Urinary bladder (tissue), 4 donors: ENCODE data around the gene CRYZL1. TPM values are rescaled to one million over a fixed set of nuclear protein-coding genes. Genes with fewer than 3 reads are reported as not detected.
"Not testable (repeated sequence)": the region's sequence is repeated elsewhere in the genome, so short reads cannot be mapped to it uniquely, and the experiment has no call there.

Source experiments
- DNase-seq: peaks from one replicate; pipeline ENCODE4 v3.0.0-alpha.2; 2015; ENCODE audit errors: extremely low spot score
- H3K27ac ChIP-seq: one replicate; pipeline ENCODE4 v1.5.1; 2013; ENCODE audit warnings: low read depth, mild to moderate bottlenecking, moderate library complexity
- H3K36me3 ChIP-seq: one replicate; pipeline ENCODE4 v1.6.1; 2013; ENCODE audit warnings: mild to moderate bottlenecking, moderate library complexity; ENCODE audit not compliant: insufficient read depth
- H3K4me1 ChIP-seq: one replicate; pipeline ENCODE4 v1.6.1; 2013; ENCODE audit warnings: mild to moderate bottlenecking, moderate library complexity; ENCODE audit not compliant: insufficient read depth
- H3K4me3 ChIP-seq: one replicate; pipeline ENCODE4 v1.5.1; 2013; ENCODE audit warnings: low read depth, low read length
- WGBS: extraction: QIAGEN DNeasy Blood & Tissue Kit; methylation state at CpG from one replicate; pipeline ENCODE4 v1.1.7; 2013; 5-methylcytosine and 5-hydroxymethylcytosine counted together
- polyA plus RNA-seq: library from polyadenylated mRNA; stranded (reverse); fragments of 200-250 nt; gene quantifications from one replicate; pipeline ENCODE4 v1.2.3, GENCODE V29; 2013
- total RNA-seq: library from RNA; depleted of rRNA; stranded (reverse); fragments of >200 nt; gene quantifications from one replicate; pipeline ENCODE4 v1.2.3, GENCODE V29; 2014
- donor health status: healthy with polysubstance abuse.
- donor health status: healthy.

Gene CRYZL1
- total and polyA plus RNA-seq, 2 donors, result 29.7 to 69.3 TPM

DNA sequence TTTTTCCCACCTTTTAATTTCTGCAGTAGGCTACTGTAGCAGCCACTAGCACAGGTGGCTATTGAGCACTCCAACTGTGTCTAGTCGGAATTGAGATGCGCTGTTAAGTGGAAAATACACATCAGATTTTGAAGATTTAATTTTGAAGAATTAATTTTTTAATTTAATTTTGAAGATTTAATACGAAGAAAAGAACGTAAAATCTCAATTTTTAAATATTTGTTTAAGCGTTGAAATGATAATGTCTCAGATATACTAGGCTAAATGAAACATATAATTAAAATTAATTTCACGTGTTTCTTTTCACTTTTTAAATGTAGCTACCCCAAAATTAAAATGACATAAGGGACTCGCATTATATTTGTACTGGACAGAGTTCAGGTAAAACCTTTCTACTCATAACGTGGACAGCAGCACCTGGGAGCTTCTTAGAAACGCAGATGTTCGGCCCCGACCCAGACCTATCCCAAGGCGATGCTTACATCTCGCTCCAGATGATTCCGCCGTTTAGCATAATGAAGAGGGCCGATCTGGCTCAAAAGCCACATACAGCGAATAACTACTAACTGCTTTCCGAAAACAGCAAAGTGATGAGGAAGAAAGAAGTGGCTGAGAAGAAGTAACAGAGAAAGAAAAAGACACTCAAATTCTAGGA, 717 bp downstream of the CRYZL1 start:
- Histone ChIP-seq H3K36me3 (no peaks in the 10 kb centered on the region), H3K27ac (peak overlapping the region; percentile 90), H3K4me1 (no peaks in the 10 kb centered on the region), H3K4me3 (peak overlapping the region; percentile 57)
- DNase-seq, result no peak
- 22% methylated on average over 18 of the region's 18 CpGs for WGBS

DNA sequence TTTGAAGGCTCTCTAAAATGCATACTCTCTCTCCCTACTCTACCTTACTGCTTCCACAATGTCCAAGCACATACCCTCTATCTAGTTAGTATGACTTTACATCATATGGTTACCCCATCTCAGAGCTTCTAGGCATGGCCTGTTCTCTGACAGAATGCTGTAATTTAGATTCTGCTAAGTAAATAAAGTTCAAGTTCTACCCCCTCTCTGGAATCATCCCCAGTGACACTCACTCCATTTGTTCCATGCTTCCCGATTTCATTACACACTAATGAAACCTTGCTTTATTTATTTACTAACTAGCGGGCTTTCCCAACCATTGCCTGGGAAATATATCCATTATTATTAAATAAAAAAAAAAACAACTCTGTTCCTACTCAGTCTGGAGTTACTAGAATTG, 7.3 kb downstream of the CRYZL1 start:
- Histone ChIP-seq H3K4me1 (no peaks in the 10 kb centered on the region), H3K36me3 (peaks cover 2% of the 10 kb centered on the region), H3K27ac (no peak overlapping the region), H3K4me3 (no peak overlapping the region)
- no peak for DNase-seq
- WGBS, result 94% methylated on average over 2 of the region's 2 CpGs

DNA sequence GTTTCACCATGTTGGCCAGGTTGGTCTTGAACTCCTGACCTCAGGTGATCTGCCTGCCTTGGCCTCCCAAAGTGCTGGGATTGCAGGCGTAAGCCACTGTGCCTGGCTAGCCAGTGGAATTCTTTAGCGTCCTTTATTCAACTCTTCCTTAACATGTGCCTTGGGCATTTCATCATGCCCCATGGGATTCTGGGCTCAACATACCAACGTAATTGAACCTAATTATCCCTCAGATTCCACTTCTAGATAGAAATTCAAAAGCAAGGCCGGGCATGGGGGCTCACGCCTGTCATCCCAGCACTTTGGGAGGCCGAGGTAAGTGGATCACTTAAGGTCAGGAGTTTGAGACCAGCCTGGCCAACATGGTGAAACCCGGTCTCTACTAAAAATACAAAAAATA, 15.4 kb downstream of the CRYZL1 start:
- DNase-seq, H3K36me3 ChIP-seq, H3K4me1 ChIP-seq, H3K27ac ChIP-seq, H3K4me3 ChIP-seq: not testable (repeated sequence)
- WGBS, result 92% methylated on average over 7 of the region's 7 CpGs

DNA sequence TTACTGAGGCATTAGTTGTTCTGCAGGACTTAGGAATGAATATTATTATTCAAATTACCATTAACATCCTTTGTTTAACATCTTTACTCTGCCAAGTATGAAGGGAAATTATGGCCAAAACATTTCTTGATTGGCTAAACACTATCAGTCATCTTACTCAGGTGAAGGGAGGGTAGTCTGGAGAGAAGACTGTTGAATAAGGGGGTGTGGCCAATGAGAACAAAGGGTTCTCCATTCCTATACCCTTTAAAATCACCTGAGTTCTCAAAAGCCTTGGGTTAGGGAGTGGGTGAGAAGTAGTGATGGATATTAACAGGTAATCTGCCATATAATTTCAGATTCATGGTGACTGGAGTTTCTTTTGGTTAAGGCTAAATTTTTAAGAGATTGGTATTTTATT, 19.3 kb downstream of the CRYZL1 start:
- Histone ChIP-seq H3K4me3 (no peak overlapping the region), H3K36me3 (peaks cover 6% of the 10 kb centered on the region), H3K4me1 (no peaks in the 10 kb centered on the region), H3K27ac (no peak overlapping the region)
- DNase-seq, result no peak

DNA sequence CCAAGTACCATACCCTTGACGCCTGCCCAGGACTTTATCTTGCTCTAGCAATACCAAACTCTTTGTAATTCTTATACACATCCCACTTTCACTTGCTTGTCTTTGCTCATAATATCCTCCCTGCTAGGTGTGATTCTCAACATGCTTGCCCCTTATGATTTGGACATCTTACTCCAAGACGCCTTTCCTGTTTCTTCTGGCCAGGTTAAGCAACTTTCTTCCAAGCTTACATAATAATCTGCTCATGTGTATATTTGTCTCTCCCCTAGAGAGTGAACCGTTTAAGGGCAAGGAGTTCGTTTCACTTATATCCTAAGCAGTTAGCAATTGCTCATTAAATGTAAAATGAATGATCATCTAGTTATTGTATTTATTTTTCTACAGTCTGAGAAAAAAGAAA, 21.8 kb downstream of the CRYZL1 start:
- no peak overlapping the region for H3K4me3 ChIP-seq
- peaks cover 6% of the 10 kb centered on the region for H3K36me3 ChIP-seq
- H3K4me1 ChIP-seq, result no peaks in the 10 kb centered on the region
- no peak for DNase-seq
- H3K27ac ChIP-seq, result no peak overlapping the region
- 95% methylated on average over 4 of the region's 4 CpGs for WGBS

DNA sequence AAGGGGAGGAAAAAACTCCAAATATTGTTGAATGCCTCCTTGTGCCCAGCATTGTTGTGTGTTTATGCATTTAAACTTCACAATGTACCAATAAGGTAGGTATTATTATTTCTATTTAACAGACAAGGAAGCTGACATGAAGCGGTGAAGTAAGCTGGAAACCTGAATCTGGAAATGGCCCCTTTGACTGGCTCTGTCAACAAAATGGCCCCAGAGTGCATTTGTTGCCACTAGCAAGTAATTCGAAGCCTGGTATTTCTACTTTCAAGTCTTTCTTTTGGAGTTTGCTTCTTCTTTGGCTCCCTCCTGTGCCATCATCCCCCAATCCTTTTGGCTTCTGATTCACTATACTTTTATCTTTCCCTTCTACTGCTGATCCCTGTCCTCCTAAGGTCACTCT, 23.1 kb downstream of the CRYZL1 start:
- H3K4me1 ChIP-seq, result no peaks in the 10 kb centered on the region
- peaks cover 6% of the 10 kb centered on the region for H3K36me3 ChIP-seq
- WGBS, result 95% methylated on average over 2 of the region's 2 CpGs
- H3K4me3 ChIP-seq, result no peak overlapping the region
- no peak for DNase-seq
- H3K27ac ChIP-seq, result no peak overlapping the region

DNA sequence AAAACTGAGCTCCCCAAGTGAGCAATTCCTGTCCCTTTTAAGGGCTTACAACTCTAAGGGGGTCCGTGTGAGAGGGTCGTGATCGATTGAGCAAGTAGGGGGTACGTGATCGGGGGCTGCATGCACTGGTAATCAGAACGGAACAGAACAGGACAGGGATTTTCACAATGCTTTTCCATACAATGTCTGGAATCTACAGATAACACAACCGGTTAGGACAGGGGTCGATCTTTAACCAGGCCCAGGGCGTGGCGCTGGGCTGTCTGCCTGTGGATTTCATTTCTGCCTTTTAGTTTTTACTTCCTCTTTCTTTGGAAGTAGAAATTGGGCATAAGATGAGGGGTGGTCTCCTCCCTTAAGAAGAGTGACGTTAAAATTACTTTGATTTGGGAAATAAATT, 24.0 kb downstream of the CRYZL1 start:
- DNase-seq, H3K4me3 ChIP-seq, H3K4me1 ChIP-seq, H3K27ac ChIP-seq, H3K36me3 ChIP-seq: not testable (repeated sequence)
- 91% methylated on average over 11 of the region's 11 CpGs for WGBS

DNA sequence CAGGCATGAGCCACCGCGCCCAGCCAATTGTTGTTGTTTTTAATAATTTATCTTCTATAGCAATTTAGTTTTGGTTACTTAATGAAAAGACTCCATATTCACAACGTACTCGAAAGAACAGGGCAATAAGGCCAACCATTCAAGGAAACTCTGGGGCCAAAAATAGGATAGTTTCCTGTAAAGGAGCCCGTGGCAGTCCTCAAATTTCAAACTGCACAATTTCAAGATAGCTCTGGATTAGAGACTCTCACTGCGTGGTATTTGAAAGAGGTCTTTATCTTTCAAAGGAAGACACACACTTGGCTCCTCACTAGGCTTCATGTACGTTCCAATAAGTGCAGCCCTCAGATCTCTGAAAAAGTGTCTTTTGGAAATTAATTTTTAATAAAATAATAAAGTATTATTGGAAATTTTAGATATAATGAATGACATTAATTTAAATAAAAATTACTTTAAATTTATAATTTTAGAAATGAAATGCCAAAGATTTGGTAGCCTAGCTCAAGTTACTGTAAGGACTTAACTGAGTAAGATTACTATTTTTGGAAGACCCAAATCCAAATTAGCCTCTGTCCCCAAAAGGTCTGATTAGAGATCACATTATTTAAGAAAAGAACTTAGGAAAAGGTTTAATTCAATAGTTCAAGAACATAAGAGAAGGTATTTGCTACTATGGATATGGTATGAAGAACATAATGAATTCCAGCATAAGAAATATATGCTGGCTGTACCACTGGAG, 30.4 kb downstream of the CRYZL1 start:
- no peak for DNase-seq
- no peak overlapping the region for H3K27ac ChIP-seq
- 88% methylated on average over 7 of the region's 7 CpGs for WGBS
- H3K4me1 ChIP-seq, result peaks cover 1% of the 10 kb centered on the region
- H3K36me3 ChIP-seq, result peaks cover 1% of the 10 kb centered on the region
- no peak overlapping the region for H3K4me3 ChIP-seq

DNA sequence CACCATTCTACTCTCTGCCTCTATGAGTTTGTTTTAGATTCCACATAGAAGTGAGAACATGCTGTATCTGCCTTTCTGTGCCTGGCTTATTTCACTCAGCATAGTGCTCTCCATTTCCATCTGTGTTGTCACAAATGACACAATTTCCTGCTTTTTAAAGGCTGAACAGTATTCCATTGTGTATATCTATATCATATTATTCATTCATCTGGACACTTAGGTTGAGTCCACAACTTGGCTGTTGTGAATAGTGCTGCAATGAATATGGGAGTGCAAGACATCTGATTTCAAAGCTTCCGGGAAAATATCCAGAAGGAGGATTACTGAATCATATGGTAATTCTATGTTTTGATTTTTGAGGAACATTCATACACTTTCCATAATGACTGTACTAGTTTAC, 33.0 kb downstream of the CRYZL1 start:
- no peak for DNase-seq
- WGBS, result 33% methylated on average over 1 of the region's 1 CpG
- no peak overlapping the region for H3K4me3 ChIP-seq
- H3K4me1 ChIP-seq, result peaks cover 1% of the 10 kb centered on the region
- H3K27ac ChIP-seq, result no peak overlapping the region
- H3K36me3 ChIP-seq, result peaks cover 1% of the 10 kb centered on the region

DNA sequence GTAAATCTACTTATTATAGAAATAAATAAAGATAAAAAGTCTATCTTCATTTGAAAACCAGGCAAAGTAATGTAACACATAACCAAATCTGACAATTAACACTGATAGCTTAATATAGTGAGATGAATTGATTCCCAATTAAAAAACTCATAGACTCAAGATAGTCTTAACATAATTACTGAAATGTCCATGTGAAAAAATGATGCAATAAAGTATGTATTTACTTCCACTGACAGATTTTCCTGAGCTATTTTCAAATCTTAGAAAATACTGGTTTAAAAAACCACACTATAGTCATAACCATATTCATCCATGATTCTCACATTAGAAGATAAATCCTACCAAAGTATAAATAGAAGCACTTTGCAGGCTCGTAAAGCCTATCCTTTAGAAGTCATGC, 43.5 kb downstream of the CRYZL1 start:
- DNase-seq, result no peak
- 80% methylated on average over 1 of the region's 1 CpG for WGBS
- H3K36me3 ChIP-seq, result peaks cover 7% of the 10 kb centered on the region

DNA sequence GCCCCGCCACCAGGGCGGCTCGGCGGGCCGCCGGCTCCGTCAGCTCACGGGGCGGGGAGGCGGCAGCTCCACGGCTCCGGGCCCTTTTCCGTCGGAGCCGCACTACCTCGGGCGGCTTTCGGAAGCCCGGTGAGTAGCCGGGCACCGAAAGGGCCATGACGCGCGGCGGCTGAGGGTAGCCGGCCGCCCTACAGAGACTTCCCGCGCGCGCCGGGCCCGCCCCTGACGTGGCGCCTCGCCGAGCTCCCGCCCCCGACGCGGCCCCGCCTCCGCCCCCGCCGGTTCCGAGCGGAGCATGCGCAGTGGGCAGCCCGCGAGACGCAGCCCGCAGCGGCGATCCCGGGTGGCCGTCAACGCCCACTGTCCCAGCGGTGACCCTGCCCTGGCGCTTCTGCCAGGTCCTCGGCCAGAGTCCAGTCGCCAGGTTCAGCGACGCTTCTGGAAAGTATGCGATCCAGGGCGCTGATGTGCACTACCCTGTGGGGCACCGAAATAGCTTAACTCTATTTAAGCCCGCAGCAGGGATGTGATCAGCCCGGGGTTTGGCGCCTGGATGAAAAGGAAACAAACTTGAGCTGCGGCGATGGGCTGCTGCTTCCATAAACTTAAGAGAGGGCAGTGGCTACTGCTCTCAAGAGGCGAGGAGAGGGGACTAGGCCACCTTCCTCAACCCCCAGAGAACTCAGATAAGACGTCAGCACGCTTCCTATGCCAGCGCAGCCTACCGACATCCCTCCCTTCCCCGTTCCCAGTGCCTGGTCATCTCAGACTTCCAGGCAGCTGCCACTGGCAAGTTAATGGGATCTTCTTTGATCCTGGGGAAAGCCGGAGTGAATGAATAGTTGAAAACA, 52.8 kb downstream of the CRYZL1 start, which contains the start of gene DONSON:
TSS of gene DONSON (minus strand) at position 200 of the 851 bp plus-strand sequence. CDS start at position 157, 43 bp downstream.
- H3K4me3 ChIP-seq, result peak within 1 kb of the TSS; percentile 83
- DNase-seq, result peak; percentile 59
- H3K36me3 ChIP-seq, result no peaks in the 10 kb centered on the region
- H3K4me1 ChIP-seq, result peaks cover 2% of the 10 kb centered on the region
- 1% methylated on average over 76 of the region's 78 CpGs for WGBS
- peak within 1 kb of the TSS; percentile 73 for H3K27ac ChIP-seq

More for the DNA sequence above, 43.5 kb downstream of the CRYZL1 start:
- H3K4me1 ChIP-seq, result no peaks in the 10 kb centered on the region
- no peak overlapping the region for H3K4me3 ChIP-seq
- no peak overlapping the region for H3K27ac ChIP-seq

DNA sequence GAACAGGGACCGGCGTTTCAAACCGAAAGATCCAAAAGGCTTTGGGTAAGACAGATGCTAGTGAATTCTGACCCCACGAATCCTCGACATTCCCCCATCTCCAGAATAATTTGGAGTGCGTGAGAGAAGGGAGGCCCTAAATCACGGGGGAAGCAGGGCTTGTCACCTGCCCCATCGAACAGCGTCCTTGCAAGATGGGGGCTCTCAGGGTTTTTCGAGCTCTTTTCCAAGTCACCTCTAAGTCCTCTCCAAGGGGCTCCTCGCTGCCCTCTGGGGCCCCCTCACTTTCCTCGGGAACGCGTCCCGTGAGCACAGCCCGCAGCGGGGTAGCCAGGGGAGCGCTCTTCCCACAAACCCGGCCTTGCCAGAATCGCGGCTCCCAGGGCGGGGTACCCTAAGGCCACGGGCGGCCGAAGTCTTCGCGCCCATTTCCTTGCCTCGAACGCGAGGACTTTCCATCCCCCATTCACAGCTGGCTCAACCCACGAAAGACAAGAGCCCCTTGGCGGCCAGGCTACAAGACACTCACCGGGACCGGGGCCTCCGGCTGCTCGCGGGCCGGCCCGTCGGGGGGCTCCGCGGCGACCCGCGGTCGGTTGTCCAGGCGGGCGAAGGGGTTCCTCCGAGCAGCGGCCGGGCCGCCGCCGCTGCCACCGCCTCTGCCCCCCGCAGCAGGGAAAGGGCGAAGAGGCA, 53.6 kb downstream of the CRYZL1 start:
- H3K27ac ChIP-seq, result peak overlapping the region; percentile 73
- WGBS, result 1% methylated on average over 57 of the region's 57 CpGs
- no peaks in the 10 kb centered on the region for H3K36me3 ChIP-seq
- no peak for DNase-seq
- peaks cover 2% of the 10 kb centered on the region for H3K4me1 ChIP-seq
- H3K4me3 ChIP-seq, result peak overlapping the region; percentile 83

DNA sequence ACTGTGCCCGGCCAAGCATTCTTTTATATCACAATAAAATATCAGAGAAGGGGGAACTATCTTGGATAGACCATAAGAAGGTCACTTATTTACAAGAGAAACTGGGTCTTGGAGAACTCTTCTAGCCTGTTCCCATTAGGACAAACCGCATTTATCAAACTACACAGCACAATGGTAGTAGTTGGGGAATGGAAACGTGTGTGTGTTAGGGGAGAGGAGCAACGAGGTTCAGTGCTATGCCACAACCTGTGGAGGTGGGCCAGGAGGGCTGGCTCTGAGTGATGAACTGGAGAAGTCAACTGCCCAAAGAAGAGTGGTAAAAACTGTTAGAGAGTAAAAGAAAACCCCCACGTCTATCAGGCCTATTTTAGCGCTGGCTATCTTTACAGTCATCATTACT, 54.6 kb downstream of the CRYZL1 start:
- Histone ChIP-seq H3K36me3 (no peaks in the 10 kb centered on the region), H3K4me3 (no peak overlapping the region), H3K4me1 (peaks cover 2% of the 10 kb centered on the region), H3K27ac (no peak overlapping the region)
- WGBS, result 71% methylated on average over 6 of the region's 6 CpGs
- DNase-seq, result no peak
